Upper lobe of left lung (tissue), 6 donors: Measurements from ENCODE around the gene NCOA6. TPM values are rescaled to one million over a fixed set of nuclear protein-coding genes. Genes with fewer than 3 reads are reported as not detected.
A peak's percentile ranks its signal among the peaks of the same experiment; 100 is the strongest.

Source experiments
- ATAC-seq, 2 donors: fragments of 200-7000 bp; cut with Tn5 transposase; one replicate each; pipeline ENCODE4 v1.9.1; 2022; ENCODE audit warnings: mild to moderate bottlenecking in 2 of 2, moderate library complexity in 2 of 2; ENCODE audit not compliant: low FRiP score in 2 of 2
- DNase-seq, 2 donors: peaks; one replicate each; pipeline ENCODE4 v3.0.0-alpha.2; 2019 to 2020
- H3K27ac ChIP-seq, 4 donors: fragments of 200-600 bp; sonication (generic); one replicate each; pipeline ENCODE4 v1.5.1; 2016 to 2019
- H3K27me3 ChIP-seq, 4 donors: fragments of 200-600 bp; sonication (generic); one replicate each; pipeline ENCODE4 v1.5.1; 2017 to 2019
- H3K36me3 ChIP-seq, 4 donors: fragments of 200-600 bp; sonication (generic); one replicate each; pipeline ENCODE4 v1.5.1; 2016 to 2019
- H3K4me1 ChIP-seq, 4 donors: fragments of 200-600 bp; sonication (generic); one replicate each; pipeline ENCODE4 v1.5.1; 2018 to 2019
- H3K4me3 ChIP-seq, 4 donors: fragments of 200-600 bp; sonication (generic); one replicate each; pipeline ENCODE4 v1.5.1; 2017 to 2019; ENCODE audit warnings: mild to moderate bottlenecking in 2 of 4, moderate library complexity in 1 of 4
- H3K9me3 ChIP-seq, 4 donors: fragments of 200-600 bp; sonication (generic); one replicate each; pipeline ENCODE4 v1.5.1; 2018 to 2019
- EP300 ChIP-seq, 4 donors: sonication (generic); formaldehyde crosslinking; IDR thresholded peaks; one replicate each; pipeline ENCODE4 v1.5.1; 2017; ENCODE audit warnings: antibody characterized with exemption in 4 of 4, control low read depth in 2 of 4
- POLR2A ChIP-seq, 4 donors: fragments of 450-650 bp; IDR thresholded peaks; one replicate each; pipeline ENCODE4 v1.5.1; 2016 to 2017; ENCODE audit warnings: antibody characterized with exemption in 4 of 4, mild to moderate bottlenecking in 2 of 4
- POLR2AphosphoS5 ChIP-seq, 2 donors: sonication (generic); formaldehyde crosslinking; IDR thresholded peaks; one replicate each; pipeline ENCODE4 v1.5.1; 2017; ENCODE audit warnings: antibody characterized with exemption in 2 of 2
- WGBS, 2 donors: methylation state at CpG; one replicate each; pipeline ENCODE4 v1.1.5; 2017 to 2018; 5-methylcytosine and 5-hydroxymethylcytosine counted together
- total RNA-seq, 6 donors: library from RNA; depleted of rRNA in 4 of 6; stranded (reverse); fragments of >200 nt in 4 of 6; gene quantifications; one replicate each; pipeline versions ENCODE4 v1.1.0 to v1.2.1, GENCODE V29; 2016 to 2021
- TF ChIP-seq, protein P1 (sequence below), 6 experiments: fragments of 450-650 bp in 4 of 6; fragments of 200-600 bp in 2 of 6; sonication (generic) in 2 of 6; IDR thresholded peaks; one replicate each; pipeline ENCODE4 v1.5.1; 2016 to 2019; ENCODE audit warnings: antibody characterized with exemption in 6 of 6
- donor health status: DM: no; HTN: no; CAD: no; lungs with moderate emphysema.
- donor health status: DM: no; HTN: yes; CAD: no; lungs with severe emphysema.

NCOA6 gene
- total RNA-seq, 6 donors from 2014 or later, result 23.0 to 68.1 (median 25.8) TPM

DNA sequence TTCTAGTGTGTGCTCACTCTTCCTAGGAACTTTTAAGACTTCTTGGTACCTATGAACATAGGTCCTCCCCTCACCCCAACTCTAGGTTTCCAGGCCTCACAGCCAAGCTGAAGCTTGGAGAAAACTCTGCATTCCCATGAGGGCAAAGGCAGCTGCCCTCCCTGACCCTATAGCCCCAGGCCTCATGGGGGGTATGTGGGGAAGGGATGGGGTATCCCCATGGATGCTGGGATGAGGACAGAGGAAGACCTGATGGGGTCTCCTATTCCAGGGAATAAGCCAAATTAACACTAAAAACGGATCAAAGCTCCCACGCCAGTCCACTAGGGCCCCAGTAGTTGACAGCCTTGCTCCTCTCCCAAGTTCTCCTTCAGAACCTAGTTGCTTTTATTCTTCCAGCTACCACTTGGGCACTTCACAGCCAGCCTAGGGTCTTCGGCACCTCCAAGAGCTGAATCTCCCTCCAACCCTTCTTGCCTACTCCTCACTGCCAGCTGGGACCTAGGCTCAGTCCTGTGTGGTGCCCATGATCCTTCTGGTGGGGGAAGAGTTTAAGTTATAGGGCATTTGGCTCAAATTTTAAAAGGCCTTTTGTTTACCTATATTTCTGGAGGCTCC lies 113.5 kb downstream of the NCOA6 start:
- H3K36me3 ChIP-seq, result peaks cover 2 to 29% (median 19%) of the 10 kb centered on the region in 4 donors
- H3K4me3 ChIP-seq, result no peak overlapping the region
- ATAC-seq (no peak), DNase-seq (no peak)
- H3K4me1 ChIP-seq, result peaks cover 8 to 30% (median 18%) of the 10 kb centered on the region in 4 donors
- H3K27me3 ChIP-seq, result peaks cover 0 to 7% (median 0%) of the 10 kb centered on the region in 4 donors
- no peak overlapping the region for H3K27ac ChIP-seq
- TF ChIP-seq, protein P1, sequence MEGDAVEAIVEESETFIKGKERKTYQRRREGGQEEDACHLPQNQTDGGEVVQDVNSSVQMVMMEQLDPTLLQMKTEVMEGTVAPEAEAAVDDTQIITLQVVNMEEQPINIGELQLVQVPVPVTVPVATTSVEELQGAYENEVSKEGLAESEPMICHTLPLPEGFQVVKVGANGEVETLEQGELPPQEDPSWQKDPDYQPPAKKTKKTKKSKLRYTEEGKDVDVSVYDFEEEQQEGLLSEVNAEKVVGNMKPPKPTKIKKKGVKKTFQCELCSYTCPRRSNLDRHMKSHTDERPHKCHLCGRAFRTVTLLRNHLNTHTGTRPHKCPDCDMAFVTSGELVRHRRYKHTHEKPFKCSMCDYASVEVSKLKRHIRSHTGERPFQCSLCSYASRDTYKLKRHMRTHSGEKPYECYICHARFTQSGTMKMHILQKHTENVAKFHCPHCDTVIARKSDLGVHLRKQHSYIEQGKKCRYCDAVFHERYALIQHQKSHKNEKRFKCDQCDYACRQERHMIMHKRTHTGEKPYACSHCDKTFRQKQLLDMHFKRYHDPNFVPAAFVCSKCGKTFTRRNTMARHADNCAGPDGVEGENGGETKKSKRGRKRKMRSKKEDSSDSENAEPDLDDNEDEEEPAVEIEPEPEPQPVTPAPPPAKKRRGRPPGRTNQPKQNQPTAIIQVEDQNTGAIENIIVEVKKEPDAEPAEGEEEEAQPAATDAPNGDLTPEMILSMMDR (IDR thresholded peaks at IDR 0.05), result no peak
- TF ChIP-seq POLR2A (IDR thresholded peaks at IDR 0.05) (no peak), POLR2AphosphoS5 (IDR thresholded peaks at IDR 0.05) (no peak), EP300 (IDR thresholded peaks at IDR 0.05) (no peak)
- 88 to 89% methylated on average over 3 of the region's 3 CpGs for WGBS, 2 donors
- H3K9me3 ChIP-seq, result no peaks in the 10 kb centered on the region

DNA sequence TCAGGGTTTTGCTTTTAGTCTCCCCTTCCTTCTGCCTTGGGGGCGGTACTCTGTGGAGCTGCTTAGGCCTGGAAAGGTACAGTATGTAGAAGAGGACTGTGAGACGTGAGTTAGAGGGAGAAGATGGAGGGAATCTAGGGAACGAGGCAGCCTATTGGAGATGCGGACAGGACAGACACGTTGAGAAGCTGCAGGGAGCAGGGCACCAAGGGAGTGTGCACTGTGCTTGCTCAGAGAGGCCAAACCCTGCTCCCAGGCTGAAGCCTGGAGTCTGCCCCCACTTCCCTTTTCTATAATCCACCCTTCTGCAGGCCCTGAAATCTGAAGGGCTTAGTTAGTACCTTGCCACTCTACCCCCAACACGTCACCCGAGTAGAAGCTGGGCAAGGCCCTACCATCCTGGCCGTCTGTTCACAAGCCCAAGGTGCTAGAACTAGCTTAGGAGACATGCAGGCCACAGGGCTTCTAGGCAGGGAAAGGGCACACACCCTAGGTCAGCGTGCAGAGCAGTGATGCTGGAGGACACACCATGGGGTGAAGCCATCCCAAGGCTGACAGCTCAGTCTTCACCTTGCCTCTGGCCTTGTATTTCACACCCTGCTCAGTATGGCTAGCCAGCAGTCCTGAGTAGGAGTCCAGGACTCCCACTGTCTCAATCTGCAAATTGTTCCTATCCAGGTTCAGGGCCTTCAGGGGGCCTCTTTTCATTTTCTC lies 114.4 kb downstream of the NCOA6 start:
- Histone ChIP-seq H3K27me3 (peaks cover 0 to 7% (median 0%) of the 10 kb centered on the region in 4 donors), H3K36me3 (peaks cover 2 to 22% (median 15%) of the 10 kb centered on the region in 4 donors), H3K27ac (no peak overlapping the region), H3K4me3 (no peak overlapping the region), H3K9me3 (no peaks in the 10 kb centered on the region), H3K4me1 (peaks cover 9 to 32% (median 25%) of the 10 kb centered on the region in 4 donors)
- DNase-seq (no peak), ATAC-seq (no peak)
- no peak for TF ChIP-seq POLR2AphosphoS5 (IDR thresholded peaks at IDR 0.05)
- TF ChIP-seq, protein P1 (IDR thresholded peaks at IDR 0.05), result no peak
- no peak for TF ChIP-seq EP300 (IDR thresholded peaks at IDR 0.05)
- TF ChIP-seq POLR2A (IDR thresholded peaks at IDR 0.05), result no peak
- WGBS, 2 donors, result 92 to 94% methylated on average over 9 of the region's 9 CpGs

DNA sequence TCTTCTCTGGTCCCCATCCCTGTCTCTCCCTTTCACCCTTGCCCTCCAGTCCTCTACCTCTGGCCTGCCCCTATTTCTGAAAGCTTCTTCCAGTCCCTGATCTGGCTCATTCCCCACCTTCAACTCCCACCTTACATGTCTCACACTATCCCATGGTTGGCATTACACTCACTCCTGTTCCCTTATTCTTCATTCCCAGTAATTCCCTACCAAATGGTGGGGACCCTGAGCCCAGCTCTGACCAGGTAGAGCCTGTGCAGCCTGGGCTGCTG lies 114.9 kb downstream of the NCOA6 start:
- H3K27ac ChIP-seq, result peak overlapping the region in 2 of 4 donors; percentile 87 to 89
- H3K27me3 ChIP-seq, result peaks cover 0 to 7% (median 0%) of the 10 kb centered on the region in 4 donors
- no peak for ATAC-seq
- H3K9me3 ChIP-seq, result no peaks in the 10 kb centered on the region
- peaks cover 0 to 21% (median 14%) of the 10 kb centered on the region in 4 donors for H3K36me3 ChIP-seq
- peaks cover 14 to 37% (median 30%) of the 10 kb centered on the region in 4 donors for H3K4me1 ChIP-seq
- peak overlapping the region in 3 of 4 donors; percentile 66 to 87 (median 85) for H3K4me3 ChIP-seq
- DNase-seq, result no peak
- no peak for TF ChIP-seq POLR2A (IDR thresholded peaks at IDR 0.05)
- no peak for TF ChIP-seq POLR2AphosphoS5 (IDR thresholded peaks at IDR 0.05)
- TF ChIP-seq EP300 (IDR thresholded peaks at IDR 0.05), result no peak
- TF ChIP-seq, protein P1 (IDR thresholded peaks at IDR 0.05), result no peak

DNA sequence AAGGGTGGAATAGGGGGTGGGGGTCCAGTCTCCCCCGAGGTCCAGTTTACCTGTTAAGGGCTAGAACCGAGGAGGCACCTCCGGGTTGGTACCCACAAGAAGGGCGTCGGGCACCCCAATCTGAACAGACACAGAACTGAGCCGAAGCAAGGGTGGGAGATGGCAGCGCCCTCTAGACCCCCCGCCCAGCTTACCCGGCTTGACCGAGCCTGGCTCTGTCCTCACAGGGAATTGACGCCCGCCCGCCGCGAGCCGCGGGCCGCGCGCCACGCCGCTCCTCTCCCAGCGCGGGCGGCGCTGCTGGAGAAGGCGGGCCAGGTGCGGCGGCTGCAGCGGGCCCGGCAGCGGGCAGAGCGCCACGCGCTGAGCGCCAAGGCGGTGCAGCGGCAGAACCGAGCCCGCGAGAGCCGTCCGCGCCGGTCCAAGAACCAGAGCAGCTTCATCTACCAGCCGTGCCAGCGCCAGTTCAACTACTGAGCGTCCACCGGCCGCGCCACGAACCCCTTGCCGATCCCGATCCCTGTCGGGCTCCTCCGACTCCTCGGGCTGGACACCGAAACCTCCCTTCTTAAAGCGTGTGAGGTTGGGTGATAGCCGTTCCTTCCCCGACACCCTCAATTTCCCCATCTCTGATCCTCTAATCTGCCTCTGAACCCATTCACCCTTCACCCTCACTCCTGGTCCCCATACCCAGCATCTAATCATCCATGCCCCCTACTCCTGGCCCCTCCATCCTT lies 115.5 kb downstream of the NCOA6 start:
- ATAC-seq (peak; percentile 32 to 78), DNase-seq (peak; percentile 28 to 95)
- H3K9me3 ChIP-seq, result no peaks in the 10 kb centered on the region
- peak overlapping the region; percentile 58 to 87 (median 76) for H3K4me3 ChIP-seq
- TF ChIP-seq, protein P1 (IDR thresholded peaks at IDR 0.05), result peak in 3 of 6 experiments; percentile 8 to 23 (median 15)
- TF ChIP-seq POLR2A (IDR thresholded peaks at IDR 0.05) (peak in 1 of 4 donors; percentile 23), POLR2AphosphoS5 (IDR thresholded peaks at IDR 0.05) (no peak)
- peaks cover 0 to 7% (median 0%) of the 10 kb centered on the region in 4 donors for H3K27me3 ChIP-seq
- H3K4me1 ChIP-seq, result peaks cover 19 to 42% (median 35%) of the 10 kb centered on the region in 4 donors
- peak overlapping the region; percentile 79 to 92 (median 88) for H3K27ac ChIP-seq
- H3K36me3 ChIP-seq, result peaks cover 0 to 17% (median 12%) of the 10 kb centered on the region in 4 donors
- WGBS, 2 donors, result 6 to 9% methylated on average over 26 to 48 of the region's 61 CpGs
